GM23338 (cell line): ENCODE results near the gene CDK13. TPM values are rescaled to one million over a fixed set of nuclear protein-coding genes. Genes with fewer than 3 reads are reported as not detected.

Experiments used
- ATAC-seq: fragments of 200-7000 bp; cut with Tn5 transposase; 3 replicates; pipeline ENCODE4 v1.9.1; 2020
- DNase-seq: peaks from one replicate; pipeline ENCODE4 v3.0.0-alpha.2; 2015; ENCODE audit warnings: low spot score
- H2AFZ ChIP-seq: fragments of 200-600 bp; sonication (generic); 2 replicates; pipeline ENCODE4 v1.8.0; 2016; ENCODE audit warnings: antibody characterized with exemption, mild to moderate bottlenecking, moderate library complexity
- H3F3A ChIP-seq: fragments of 200-600 bp; sonication (generic); replicated peaks from 2 replicates; pipeline ENCODE4 v1.8.0; 2017; ENCODE audit warnings: antibody characterized with exemption, mixed run types, low read depth
- H3K27ac ChIP-seq: fragments of 200-600 bp; sonication (generic); 2 replicates; pipeline ENCODE4 v1.6.1; 2016; ENCODE audit warnings: low read depth
- H3K27me3 ChIP-seq: fragments of 200-600 bp; sonication (generic); 2 replicates; pipeline ENCODE4 v1.8.0; 2016; ENCODE audit warnings: mild to moderate bottlenecking, mixed run types, moderate library complexity; ENCODE audit not compliant: insufficient read depth
- H3K36me3 ChIP-seq: fragments of 200-600 bp; sonication (generic); 2 replicates; pipeline ENCODE4 v1.8.0; 2016; ENCODE audit warnings: mild to moderate bottlenecking; ENCODE audit not compliant: insufficient read depth
- H3K4me1 ChIP-seq: fragments of 200-600 bp; sonication (generic); 2 replicates; pipeline ENCODE4 v1.8.0; 2016; ENCODE audit warnings: mild to moderate bottlenecking, moderate library complexity; ENCODE audit not compliant: insufficient read depth
- H3K4me2 ChIP-seq: fragments of 200-600 bp; sonication (generic); 2 replicates; pipeline ENCODE4 v1.7.1; 2017; ENCODE audit warnings: mixed run types
- H3K4me3 ChIP-seq: fragments of 200-600 bp; sonication (generic); 2 replicates; pipeline ENCODE4 v1.6.1; 2016; ENCODE audit warnings: mixed run types
- H3K79me2 ChIP-seq: fragments of 200-600 bp; sonication (generic); replicated peaks from 2 replicates; pipeline ENCODE4 v1.8.0; 2017; ENCODE audit warnings: mild to moderate bottlenecking; ENCODE audit not compliant: insufficient read depth
- H3K9me2 ChIP-seq: fragments of 200-600 bp; sonication (generic); 2 replicates; pipeline ENCODE4 v1.8.0; 2017; ENCODE audit not compliant: insufficient read depth
- H4K20me1 ChIP-seq: fragments of 200-600 bp; sonication (generic); replicated peaks from 2 replicates; pipeline ENCODE4 v1.8.0; 2017; ENCODE audit warnings: mild to moderate bottlenecking; ENCODE audit not compliant: insufficient read depth
- H3K27ac Mint-ChIP-seq: 2 replicates; pipeline ENCODE4 v1.8.0; 2020; ENCODE audit warnings: inconsistent platforms, mild to moderate bottlenecking, moderate library complexity, mixed read lengths
- H3K27me3 Mint-ChIP-seq: 3 replicates; pipeline ENCODE4 v1.8.0; 2022; ENCODE audit warnings: low read depth, mild to moderate bottlenecking, moderate library complexity, mixed read lengths, inconsistent platforms; ENCODE audit not compliant: insufficient read depth, poor library complexity
- H3K36me3 Mint-ChIP-seq: 3 replicates; pipeline ENCODE4 v1.8.0; 2021; ENCODE audit warnings: low read depth, mild to moderate bottlenecking, inconsistent platforms, moderate library complexity, mixed read lengths
- H3K4me1 Mint-ChIP-seq: 3 replicates; pipeline ENCODE4 v1.8.0; 2020; ENCODE audit warnings: mild to moderate bottlenecking, inconsistent platforms, mixed read lengths
- H3K4me3 Mint-ChIP-seq: 3 replicates; pipeline ENCODE4 v1.8.0; 2021; ENCODE audit warnings: moderate library complexity, mild to moderate bottlenecking, inconsistent platforms, mixed read lengths
- H3K9me3 Mint-ChIP-seq: 3 replicates; pipeline ENCODE4 v1.8.0; 2020; ENCODE audit warnings: moderate library complexity, mild to moderate bottlenecking, inconsistent platforms, mixed read lengths
- CREB1 ChIP-seq: fragments of 250-450 bp; sonication (Bioruptor Pico); IDR thresholded peaks from 2 replicates; pipeline ENCODE4 v1.5.0; 2020; ENCODE audit warnings: low read depth, mild to moderate bottlenecking, moderate library complexity
- CTCF ChIP-seq, 2 experiments: fragments of 200-600 bp in 1 of 2; sonication (generic) in 1 of 2; conservative IDR thresholded peaks; 2 replicates each; pipeline versions ENCODE4 v1.5.1 to v1.6.1; 2016 to 2017; ENCODE audit warnings: antibody characterized with exemption in 2 of 2, low read depth in 2 of 2, mild to moderate bottlenecking in 2 of 2, moderate library complexity in 1 of 2
- EZH2phosphoT487 ChIP-seq: fragments of 200-600 bp; sonication (generic); IDR thresholded peaks from one replicate; pipeline ENCODE4 v1.8.1; 2018; ENCODE audit warnings: antibody characterized with exemption; ENCODE audit not compliant: unreplicated experiment
- JUNB ChIP-seq: IDR thresholded peaks from one replicate; pipeline ENCODE4 v1.6.1; 2016; ENCODE audit warnings: antibody characterized with exemption; ENCODE audit not compliant: unreplicated experiment
- REST ChIP-seq: IDR thresholded peaks from one replicate; pipeline ENCODE4 v1.6.1; 2018; ENCODE audit warnings: antibody characterized with exemption; ENCODE audit not compliant: unreplicated experiment
- STAT1 ChIP-seq: IDR thresholded peaks from one replicate; pipeline ENCODE4 v1.6.1; 2016; ENCODE audit warnings: antibody characterized with exemption; ENCODE audit not compliant: unreplicated experiment
- ZNF114 ChIP-seq: fragments of 250-450 bp; sonication (Bioruptor Pico); IDR thresholded peaks from 2 replicates; pipeline ENCODE4 v1.5.0; 2020; ENCODE audit warnings: mild to moderate bottlenecking, moderate library complexity
- ZNF331 ChIP-seq: fragments of 250-450 bp; sonication (Bioruptor Pico); IDR thresholded peaks from 2 replicates; pipeline ENCODE4 v1.5.0; 2020; ENCODE audit warnings: low read depth, mild to moderate bottlenecking, moderate library complexity
- polyA plus RNA-seq: library from polyadenylated mRNA; unstranded; fragments of >200 nt; fragmentation: Nextera tagmentation; extraction: Ambion mirVana; gene quantifications from 2 replicates; pipeline ENCODE4 v1.2.1, GENCODE V29; 2016
- total RNA-seq: library from RNA; depleted of rRNA; stranded (reverse); fragments of >200 nt; shearing (Covaris generic); gene quantifications from 2 replicates; pipeline ENCODE4 v1.2.3, GENCODE V29; 2014

CDK13 gene
- total and polyA plus RNA-seq, 2 experiments from 2014 or later, result 39.4 to 80.2 TPM

GRCh38 chr7:40001649-40002048 lies 51.6 kb downstream of the CDK13 start:
- no peaks in the 10 kb centered on the region for H3K27me3 Mint-ChIP-seq
- no peak for DNase-seq
- ATAC-seq, result no peak

More at GRCh38 chr7:40001649-40002048, 51.6 kb downstream of the CDK13 start:
- H3K9me3 Mint-ChIP-seq, result no peaks in the 10 kb centered on the region
- H2AFZ ChIP-seq, result no peak overlapping the region
- no peak for TF ChIP-seq CTCF (conservative IDR thresholded peaks at IDR 0.05; ENCODE audit: low read depth in 2 of 2)
- TF ChIP-seq JUNB, result no peak
- TF ChIP-seq ZNF331 (CRISPR knock-in tag), result no peak
- no peak for TF ChIP-seq REST
- no peak for TF ChIP-seq EZH2phosphoT487
- no peak for TF ChIP-seq CREB1 (CRISPR knock-in tag)
- TF ChIP-seq ZNF114 (CRISPR knock-in tag), result no peak
- TF ChIP-seq STAT1, result no peak
- H4K20me1 ChIP-seq, result no peaks in the 10 kb centered on the region
- no peaks in the 10 kb centered on the region; the same call in 1 of the 2 replicates for H3K36me3 ChIP-seq
- no peaks in the 10 kb centered on the region for H3K27me3 ChIP-seq
- H3K27ac Mint-ChIP-seq, result no peak overlapping the region
- no peaks in the 10 kb centered on the region for H3K4me1 Mint-ChIP-seq
- no peaks in the 10 kb centered on the region for H3K9me2 ChIP-seq
- H3K4me1 ChIP-seq, result no peaks in the 10 kb centered on the region
- no peak overlapping the region for H3K4me2 ChIP-seq
- H3F3A ChIP-seq, result no peaks in the 10 kb centered on the region
- H3K4me3 Mint-ChIP-seq, result no peak overlapping the region
- H3K36me3 Mint-ChIP-seq, result peaks cover 5% of the 10 kb centered on the region; the same call in 2 of the 3 replicates
- H3K4me3 ChIP-seq, result no peak overlapping the region
- H3K79me2 ChIP-seq, result 0 out of 2 replicates have a peak, but pooled peaks cover 7% of the 10 kb centered on the region
- no peak overlapping the region for H3K27ac ChIP-seq
